Panc1 (cell line): ENCODE results near the gene SETD5.
A peak's percentile ranks its signal among the peaks of the same experiment; 100 is the strongest.

Source experiments
- SIN3A ChIP-seq: IDR thresholded peaks from 2 replicates; pipeline ENCODE4 v1.6.1; 2012; ENCODE audit warnings: low read depth, mild to moderate bottlenecking, low read length, moderate library complexity, borderline replicate concordance; ENCODE audit not compliant: insufficient read depth
- TF ChIP-seq, protein P1 (sequence below): fragments of 450-650 bp; IDR thresholded peaks from 2 replicates; pipeline ENCODE4 v1.5.1; 2017; ENCODE audit warnings: mild to moderate bottlenecking
- TF ChIP-seq, protein P2 (sequence below), 2 experiments: IDR thresholded peaks; 2 replicates each; pipeline ENCODE4 v1.6.1; 2011 to 2012; ENCODE audit warnings: low read depth in 2 of 2, control low read depth in 1 of 2, low read length in 1 of 2, mild to moderate bottlenecking in 1 of 2, moderate library complexity in 1 of 2; ENCODE audit not compliant: insufficient read depth in 1 of 2

DNA sequence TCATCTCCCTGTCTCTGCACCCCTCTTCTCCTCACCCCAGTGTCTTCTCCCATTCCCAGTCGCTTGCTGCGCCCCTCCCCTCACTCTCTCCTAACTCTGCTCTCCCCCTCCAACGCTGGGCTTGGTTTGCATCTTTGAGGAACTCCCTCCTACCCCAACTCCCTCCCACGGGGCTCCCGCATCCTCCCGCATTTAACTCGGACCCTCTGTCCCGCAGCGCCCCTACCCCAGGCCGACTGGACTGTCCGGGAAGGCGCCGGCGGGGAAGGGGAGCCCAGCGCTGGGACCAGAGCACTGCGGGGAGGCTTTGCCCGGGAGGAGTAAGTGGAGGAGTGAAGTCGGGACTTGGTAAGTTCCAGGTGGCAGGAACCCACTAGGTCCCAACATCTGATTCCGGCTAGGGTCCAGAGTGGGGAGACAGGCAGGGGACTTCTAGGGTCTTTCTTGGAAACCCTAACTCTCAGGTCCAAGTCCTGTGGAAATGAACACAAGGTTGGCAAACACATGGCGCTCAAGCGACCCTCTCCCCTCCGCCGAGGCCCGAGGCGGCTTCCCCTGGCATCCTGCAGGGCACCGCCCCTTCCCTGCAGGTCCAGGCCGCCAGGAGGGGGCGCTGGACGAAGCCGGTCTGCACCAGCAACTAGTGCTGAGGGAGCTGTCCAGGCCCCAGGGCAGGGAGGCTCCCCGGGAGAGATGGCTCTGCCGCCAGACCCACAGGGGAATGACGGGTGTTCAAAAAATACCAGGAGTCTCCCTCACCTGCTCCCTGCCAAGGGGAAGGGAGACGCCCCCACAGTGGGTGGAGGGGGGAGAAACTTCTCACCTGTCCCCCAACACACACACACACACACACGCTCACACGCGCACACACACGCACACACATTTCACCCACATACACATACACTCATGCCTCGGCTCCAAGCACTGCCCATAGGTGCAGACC lies 103.0 kb downstream of the SETD5 start:
- TF ChIP-seq, protein P1, sequence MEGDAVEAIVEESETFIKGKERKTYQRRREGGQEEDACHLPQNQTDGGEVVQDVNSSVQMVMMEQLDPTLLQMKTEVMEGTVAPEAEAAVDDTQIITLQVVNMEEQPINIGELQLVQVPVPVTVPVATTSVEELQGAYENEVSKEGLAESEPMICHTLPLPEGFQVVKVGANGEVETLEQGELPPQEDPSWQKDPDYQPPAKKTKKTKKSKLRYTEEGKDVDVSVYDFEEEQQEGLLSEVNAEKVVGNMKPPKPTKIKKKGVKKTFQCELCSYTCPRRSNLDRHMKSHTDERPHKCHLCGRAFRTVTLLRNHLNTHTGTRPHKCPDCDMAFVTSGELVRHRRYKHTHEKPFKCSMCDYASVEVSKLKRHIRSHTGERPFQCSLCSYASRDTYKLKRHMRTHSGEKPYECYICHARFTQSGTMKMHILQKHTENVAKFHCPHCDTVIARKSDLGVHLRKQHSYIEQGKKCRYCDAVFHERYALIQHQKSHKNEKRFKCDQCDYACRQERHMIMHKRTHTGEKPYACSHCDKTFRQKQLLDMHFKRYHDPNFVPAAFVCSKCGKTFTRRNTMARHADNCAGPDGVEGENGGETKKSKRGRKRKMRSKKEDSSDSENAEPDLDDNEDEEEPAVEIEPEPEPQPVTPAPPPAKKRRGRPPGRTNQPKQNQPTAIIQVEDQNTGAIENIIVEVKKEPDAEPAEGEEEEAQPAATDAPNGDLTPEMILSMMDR, result peak; percentile 76
- TF ChIP-seq SIN3A, result no peak
- TF ChIP-seq, protein P2, sequence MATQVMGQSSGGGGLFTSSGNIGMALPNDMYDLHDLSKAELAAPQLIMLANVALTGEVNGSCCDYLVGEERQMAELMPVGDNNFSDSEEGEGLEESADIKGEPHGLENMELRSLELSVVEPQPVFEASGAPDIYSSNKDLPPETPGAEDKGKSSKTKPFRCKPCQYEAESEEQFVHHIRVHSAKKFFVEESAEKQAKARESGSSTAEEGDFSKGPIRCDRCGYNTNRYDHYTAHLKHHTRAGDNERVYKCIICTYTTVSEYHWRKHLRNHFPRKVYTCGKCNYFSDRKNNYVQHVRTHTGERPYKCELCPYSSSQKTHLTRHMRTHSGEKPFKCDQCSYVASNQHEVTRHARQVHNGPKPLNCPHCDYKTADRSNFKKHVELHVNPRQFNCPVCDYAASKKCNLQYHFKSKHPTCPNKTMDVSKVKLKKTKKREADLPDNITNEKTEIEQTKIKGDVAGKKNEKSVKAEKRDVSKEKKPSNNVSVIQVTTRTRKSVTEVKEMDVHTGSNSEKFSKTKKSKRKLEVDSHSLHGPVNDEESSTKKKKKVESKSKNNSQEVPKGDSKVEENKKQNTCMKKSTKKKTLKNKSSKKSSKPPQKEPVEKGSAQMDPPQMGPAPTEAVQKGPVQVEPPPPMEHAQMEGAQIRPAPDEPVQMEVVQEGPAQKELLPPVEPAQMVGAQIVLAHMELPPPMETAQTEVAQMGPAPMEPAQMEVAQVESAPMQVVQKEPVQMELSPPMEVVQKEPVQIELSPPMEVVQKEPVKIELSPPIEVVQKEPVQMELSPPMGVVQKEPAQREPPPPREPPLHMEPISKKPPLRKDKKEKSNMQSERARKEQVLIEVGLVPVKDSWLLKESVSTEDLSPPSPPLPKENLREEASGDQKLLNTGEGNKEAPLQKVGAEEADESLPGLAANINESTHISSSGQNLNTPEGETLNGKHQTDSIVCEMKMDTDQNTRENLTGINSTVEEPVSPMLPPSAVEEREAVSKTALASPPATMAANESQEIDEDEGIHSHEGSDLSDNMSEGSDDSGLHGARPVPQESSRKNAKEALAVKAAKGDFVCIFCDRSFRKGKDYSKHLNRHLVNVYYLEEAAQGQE (IDR thresholded peaks at IDR 0.05; ENCODE audit: insufficient read depth in 1 of 2, low read depth in 2 of 2, low read length in 1 of 2), result peak in 1 of 2 experiments; percentile 43; a peak in 1 of 4 replicates
